Fibroblast of lung (primary cell): ENCODE results near the gene GEMIN5. TPM values are rescaled to one million over a fixed set of nuclear protein-coding genes. Genes with fewer than 3 reads are reported as not detected.

ENCODE experiments used
- DNase-seq, 2 donors: peaks; one replicate each; pipeline versions ENCODE4 v3.0.0 to v3.0.0-alpha.2; 2010; ENCODE audit warnings: low read depth in 2 of 2
- H2AFZ ChIP-seq: 2 replicates; pipeline ENCODE4 v1.5.1; 2012; ENCODE audit warnings: low read length, control low read depth, inconsistent platforms
- H3K27ac ChIP-seq: 2 replicates; pipeline ENCODE4 v1.5.1; 2011; ENCODE audit warnings: low read length, control low read depth; ENCODE audit not compliant: insufficient read depth
- H3K27me3 ChIP-seq: 2 replicates; pipeline ENCODE4 v1.5.1; 2011; ENCODE audit warnings: mild to moderate bottlenecking, low read length; ENCODE audit not compliant: control insufficient read depth, insufficient read depth
- H3K36me3 ChIP-seq: 2 replicates; pipeline ENCODE4 v1.5.1; 2011; ENCODE audit warnings: low read length; ENCODE audit not compliant: control insufficient read depth, insufficient read depth
- H3K4me1 ChIP-seq: 2 replicates; pipeline ENCODE4 v1.5.1; 2011; ENCODE audit warnings: low read length; ENCODE audit not compliant: control insufficient read depth, insufficient read depth; ENCODE audit errors: extremely low read depth
- H3K4me2 ChIP-seq: 2 replicates; pipeline ENCODE4 v1.5.1; 2011; ENCODE audit warnings: low read length, control low read depth; ENCODE audit not compliant: insufficient read depth; ENCODE audit errors: extremely low read depth
- H3K4me3 ChIP-seq, 4 experiments: fragments of 200-600 bp in 1 of 4; sonication (generic) in 1 of 4; replicated peaks in 1 of 4; 2 replicates each; pipeline ENCODE4 v1.5.1; 2011 to 2016; ENCODE audit warnings: low read length in 4 of 4, low read depth in 3 of 4, mild to moderate bottlenecking in 3 of 4, control low read depth in 2 of 4, inconsistent platforms in 1 of 4, mixed read lengths in 1 of 4; ENCODE audit not compliant: insufficient read depth in 1 of 4; ENCODE audit errors: control extremely low read depth in 1 of 4
- H3K79me2 ChIP-seq: 2 replicates; pipeline ENCODE4 v1.5.1; 2012; ENCODE audit warnings: mild to moderate bottlenecking, low read length, inconsistent platforms; ENCODE audit not compliant: control insufficient read depth, insufficient read depth
- H3K9ac ChIP-seq: 2 replicates; pipeline ENCODE4 v1.5.1; 2011; ENCODE audit warnings: mild to moderate bottlenecking, low read length, control low read depth; ENCODE audit not compliant: insufficient read depth
- H3K9me3 ChIP-seq: 2 replicates; pipeline ENCODE4 v1.5.1; 2012; ENCODE audit warnings: low read depth, low read length; ENCODE audit not compliant: control insufficient read depth, insufficient read depth
- H4K20me1 ChIP-seq: 2 replicates; pipeline ENCODE4 v1.5.1; 2011; ENCODE audit warnings: low read length; ENCODE audit not compliant: control insufficient read depth, insufficient read depth; ENCODE audit errors: extremely low read depth
- CTCF ChIP-seq, 2 donors: IDR thresholded peaks in 1 of 2; conservative IDR thresholded peaks in 1 of 2; 1 replicate in 1 of 2; 2 replicates in 1 of 2; pipeline ENCODE4 v1.5.1; 2011 to 2012; ENCODE audit warnings: low read length in 2 of 2, control low read depth in 1 of 2, inconsistent platforms in 1 of 2, low read depth in 1 of 2, mild to moderate bottlenecking in 1 of 2
- EZH2 ChIP-seq: IDR thresholded peaks from 2 replicates; pipeline ENCODE4 v1.5.1; 2012; ENCODE audit warnings: low read length, control low read depth, mild to moderate bottlenecking; ENCODE audit errors: missing control alignments
- polyA plus RNA-seq, 2 donors: library from polyadenylated mRNA; depleted of rRNA in 1 of 2; stranded (reverse) in 1 of 2; unstranded in 1 of 2; fragments of >200 nt; gene quantifications; 2 replicates each; pipeline ENCODE4 v1.2.1, GENCODE V29; 2011 to 2012; ENCODE audit warnings: missing spikeins in 1 of 2
- total RNA-seq: library from RNA; depleted of rRNA; stranded (reverse); fragments of >200 nt; gene quantifications from 2 replicates; pipeline ENCODE4 v1.2.1, GENCODE V29; 2014

The GEMIN5 gene
- total and polyA plus RNA-seq, 2 donors (not counting 1 experiment from before 2014, with no cell fraction given), result 7.7 to 12.1 TPM

GRCh38 chr5:154840435-154841272 is 97.4 kb downstream of the GEMIN5 start:
- H3K4me1 ChIP-seq, result no peaks in the 10 kb centered on the region
- DNase-seq, result no peak
- H3K4me2 ChIP-seq, result no peak overlapping the region
- H3K27me3 ChIP-seq, result no peaks in the 10 kb centered on the region
- H3K27ac ChIP-seq, result no peak overlapping the region
- H4K20me1 ChIP-seq, result no peaks in the 10 kb centered on the region
- H2AFZ ChIP-seq, result no peak overlapping the region
- no peaks in the 10 kb centered on the region for H3K9me3 ChIP-seq
- H3K36me3 ChIP-seq, result no peaks in the 10 kb centered on the region
- TF ChIP-seq EZH2 (no peak), CTCF (conservative IDR thresholded peaks at IDR 0.05 in 1 of 2, IDR thresholded peaks at IDR 0.05 in 1 of 2; ENCODE audit: low read depth in 1 of 2, low read length in 2 of 2) (no peak)
- no peak overlapping the region for H3K9ac ChIP-seq
- no peak overlapping the region for H3K4me3 ChIP-seq
- no peaks in the 10 kb centered on the region for H3K79me2 ChIP-seq

Other genes with a start within 250 kb of the GEMIN5 start
- gene LARP1, start 182.8 kb downstream of the GEMIN5 start, total RNA-seq, result 32.4 and 51.0 TPM in 2 replicates
- 81.3 and 115 TPM in 2 replicates for gene LARP1, start 182.8 kb downstream of the GEMIN5 start, polyA plus RNA-seq
- 11.3 and 20.6 TPM in 2 replicates for gene FAXDC2, start 87.6 kb downstream of the GEMIN5 start, total RNA-seq
- gene FAXDC2, start 87.6 kb downstream of the GEMIN5 start, polyA plus RNA-seq, result 5.9 and 11.9 TPM in 2 replicates
- 50.1 and 50.7 TPM in 2 replicates for gene CNOT8, start 79.6 kb downstream of the GEMIN5 start, total RNA-seq
- 46.7 and 66.7 TPM in 2 replicates for gene CNOT8, start 79.6 kb downstream of the GEMIN5 start, polyA plus RNA-seq
- gene MRPL22, start 2.9 kb upstream of the GEMIN5 start, total RNA-seq, result 16.7 and 17.8 TPM in 2 replicates
- 42.6 and 66.6 TPM in 2 replicates for gene MRPL22, start 2.9 kb upstream of the GEMIN5 start, polyA plus RNA-seq
- gene KIF4B, start 75.5 kb upstream of the GEMIN5 start, total RNA-seq, result under 0.01 TPM in 2 replicates
- gene KIF4B, start 75.5 kb upstream of the GEMIN5 start, polyA plus RNA-seq, result 0.01 and 0.02 TPM in 2 replicates